K562 (cell line): ENCODE data around the gene FERMT3. TPM values are rescaled to one million over a fixed set of nuclear protein-coding genes. Genes with fewer than 3 reads are reported as not detected.

Source experiments
- CBFB ChIP-seq: sonication (generic); formaldehyde crosslinking; IDR thresholded peaks from 2 replicates; pipeline ENCODE4 v1.4.0; 2020; ENCODE audit warnings: mild to moderate bottlenecking, missing genetic modification reagents
- HDAC6 ChIP-seq: IDR thresholded peaks from 2 replicates; pipeline ENCODE4 v1.6.1; 2012; ENCODE audit warnings: low read depth, mild to moderate bottlenecking, control low read depth, inconsistent platforms, low read length, moderate library complexity
- HSF4 ChIP-seq: fragments of 250-450 bp; sonication (Bioruptor Pico); IDR thresholded peaks from 2 replicates; pipeline ENCODE4 v2.1.2; 2022; ENCODE audit warnings: mild to moderate bottlenecking, moderate library complexity, borderline replicate concordance
- MAZ ChIP-seq, 2 experiments: fragments of 450-650 bp in 1 of 2; sonication (generic) in 1 of 2; formaldehyde crosslinking; IDR thresholded peaks in 1 of 2; conservative IDR thresholded peaks in 1 of 2; 2 replicates each; pipeline versions ENCODE4 v1.4.0 to v1.5.0; 2020; ENCODE audit warnings: mild to moderate bottlenecking in 1 of 2, missing genetic modification reagents in 1 of 2
- NR2C2 ChIP-seq, 2 experiments: fragments of 200-800 bp in 1 of 2; sonication (Bioruptor generic) in 1 of 2; sonication (generic) in 1 of 2; formaldehyde crosslinking in 1 of 2; IDR thresholded peaks; 2 replicates each; pipeline versions ENCODE4 v1.6.1 to v1.8.0; 2016 to 2022; ENCODE audit warnings: mild to moderate bottlenecking in 1 of 2, missing compliant biosample characterization in 1 of 2, missing genetic modification characterization in 1 of 2, missing genetic modification reagents in 1 of 2
- POLR2A ChIP-seq: fragments of 450-650 bp; conservative IDR thresholded peaks from 2 replicates; pipeline ENCODE4 v1.6.1; 2016
- SIN3A ChIP-seq, 2 experiments: fragments of 150-350 bp in 1 of 2; IDR thresholded peaks; 2 replicates each; pipeline ENCODE4 v1.6.1; 2011 to 2016; ENCODE audit warnings: borderline replicate concordance in 2 of 2, low read depth in 2 of 2, low read length in 2 of 2, mild to moderate bottlenecking in 2 of 2, moderate library complexity in 2 of 2; ENCODE audit not compliant: control insufficient read depth in 1 of 2
- SMAD4 ChIP-seq: fragments of 250-450 bp; sonication (Bioruptor Pico); conservative IDR thresholded peaks from 2 replicates; pipeline ENCODE4 v1.8.0; 2021; ENCODE audit warnings: inconsistent platforms, mild to moderate bottlenecking, moderate library complexity
- ZNF583 ChIP-seq: fragments of 250-450 bp; sonication (Bioruptor Pico); IDR thresholded peaks from 2 replicates; pipeline ENCODE4 v1.4.0; 2020
- ZNF589 ChIP-seq: fragments of 200-800 bp; sonication (Bioruptor generic); IDR thresholded peaks from 2 replicates; pipeline ENCODE4 v1.6.1; 2016; ENCODE audit warnings: low read depth, missing genetic modification characterization, missing compliant biosample characterization
- polyA plus RNA-seq, 8 experiments: library from polyadenylated mRNA; depleted of rRNA in 4 of 8; stranded (reverse) in 5 of 8; unstranded in 3 of 8; fragments of >200 nt; fragmentation: Nextera tagmentation in 2 of 8; fragmentation: Illumina TruSeq in 1 of 8; extraction: Ambion mirVana in 2 of 8; extraction: Trizol in 1 of 8; gene quantifications; 2 replicates each; pipeline versions ENCODE4 v1.2.1 to v1.2.3, GENCODE V29; 2011 to 2014; ENCODE audit warnings: inconsistent platforms in 1 of 8, missing spikeins in 1 of 8
- total RNA-seq, 7 experiments: library from RNA; depleted of rRNA in 6 of 7; stranded (reverse); fragments of >200 nt in 6 of 7; fragmentation: Illumina TruSeq in 2 of 7; extraction: Trizol in 2 of 7; gene quantifications; 2 replicates each; pipeline versions ENCODE4 v1.2.1 to v1.2.3, GENCODE V29; 2011 to 2021; ENCODE audit warnings: low replicate concordance in 1 of 7
- TF ChIP-seq, protein P1 (sequence below), 2 experiments: fragments of 450-650 bp; IDR thresholded peaks; 2 replicates each; pipeline ENCODE4 v1.6.1; 2016; ENCODE audit warnings: mild to moderate bottlenecking in 2 of 2, borderline replicate concordance in 1 of 2, low read depth in 1 of 2, moderate library complexity in 1 of 2
- TF ChIP-seq, protein P2 (sequence below): conservative IDR thresholded peaks from 2 replicates; pipeline ENCODE4 v1.6.1; 2011; ENCODE audit warnings: low read depth, mild to moderate bottlenecking, low read length; ENCODE audit not compliant: control insufficient read depth

The FERMT3 gene
- total and polyA plus RNA-seq, 9 of the 15 experiments (the other 6 are each of a cell fraction or from before 2014, with no cell fraction given): 3.2 to 275 (median 79.7) TPM

DNA sequence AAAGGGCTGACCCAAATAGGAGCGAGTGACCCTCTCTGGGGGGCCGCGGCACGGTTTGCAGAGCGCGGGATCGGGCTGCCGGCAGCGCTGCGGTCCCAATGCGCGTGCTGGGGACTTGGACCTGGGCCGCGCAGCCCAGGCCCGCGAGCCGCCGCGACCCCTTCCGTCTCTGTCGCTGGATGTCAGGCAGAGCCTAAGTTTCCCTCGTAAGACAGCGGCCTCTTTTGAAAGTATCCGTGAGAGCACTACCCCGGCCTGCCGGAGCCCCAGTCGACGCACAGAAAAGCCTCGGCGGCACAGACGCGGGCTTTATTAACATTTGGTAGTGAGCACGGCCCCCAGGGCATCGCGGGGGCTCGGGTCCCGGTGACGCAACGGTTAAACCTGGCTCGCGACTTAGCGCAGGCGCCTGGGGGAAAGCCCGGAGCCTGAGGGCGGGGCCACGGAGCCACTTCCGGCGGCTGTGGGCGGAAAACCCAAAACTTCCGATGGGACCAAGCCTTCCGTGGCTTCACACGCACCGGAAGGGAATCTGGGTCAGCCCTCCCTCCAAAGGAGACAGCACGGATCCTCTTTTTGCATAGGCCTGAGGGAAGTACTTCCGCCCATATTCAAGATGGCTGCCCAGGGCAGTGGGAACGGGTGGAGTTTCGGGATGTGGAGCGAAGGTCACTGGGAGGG lies 63.2 kb downstream of the FERMT3 start (continued):
- TF ChIP-seq, protein P1, sequence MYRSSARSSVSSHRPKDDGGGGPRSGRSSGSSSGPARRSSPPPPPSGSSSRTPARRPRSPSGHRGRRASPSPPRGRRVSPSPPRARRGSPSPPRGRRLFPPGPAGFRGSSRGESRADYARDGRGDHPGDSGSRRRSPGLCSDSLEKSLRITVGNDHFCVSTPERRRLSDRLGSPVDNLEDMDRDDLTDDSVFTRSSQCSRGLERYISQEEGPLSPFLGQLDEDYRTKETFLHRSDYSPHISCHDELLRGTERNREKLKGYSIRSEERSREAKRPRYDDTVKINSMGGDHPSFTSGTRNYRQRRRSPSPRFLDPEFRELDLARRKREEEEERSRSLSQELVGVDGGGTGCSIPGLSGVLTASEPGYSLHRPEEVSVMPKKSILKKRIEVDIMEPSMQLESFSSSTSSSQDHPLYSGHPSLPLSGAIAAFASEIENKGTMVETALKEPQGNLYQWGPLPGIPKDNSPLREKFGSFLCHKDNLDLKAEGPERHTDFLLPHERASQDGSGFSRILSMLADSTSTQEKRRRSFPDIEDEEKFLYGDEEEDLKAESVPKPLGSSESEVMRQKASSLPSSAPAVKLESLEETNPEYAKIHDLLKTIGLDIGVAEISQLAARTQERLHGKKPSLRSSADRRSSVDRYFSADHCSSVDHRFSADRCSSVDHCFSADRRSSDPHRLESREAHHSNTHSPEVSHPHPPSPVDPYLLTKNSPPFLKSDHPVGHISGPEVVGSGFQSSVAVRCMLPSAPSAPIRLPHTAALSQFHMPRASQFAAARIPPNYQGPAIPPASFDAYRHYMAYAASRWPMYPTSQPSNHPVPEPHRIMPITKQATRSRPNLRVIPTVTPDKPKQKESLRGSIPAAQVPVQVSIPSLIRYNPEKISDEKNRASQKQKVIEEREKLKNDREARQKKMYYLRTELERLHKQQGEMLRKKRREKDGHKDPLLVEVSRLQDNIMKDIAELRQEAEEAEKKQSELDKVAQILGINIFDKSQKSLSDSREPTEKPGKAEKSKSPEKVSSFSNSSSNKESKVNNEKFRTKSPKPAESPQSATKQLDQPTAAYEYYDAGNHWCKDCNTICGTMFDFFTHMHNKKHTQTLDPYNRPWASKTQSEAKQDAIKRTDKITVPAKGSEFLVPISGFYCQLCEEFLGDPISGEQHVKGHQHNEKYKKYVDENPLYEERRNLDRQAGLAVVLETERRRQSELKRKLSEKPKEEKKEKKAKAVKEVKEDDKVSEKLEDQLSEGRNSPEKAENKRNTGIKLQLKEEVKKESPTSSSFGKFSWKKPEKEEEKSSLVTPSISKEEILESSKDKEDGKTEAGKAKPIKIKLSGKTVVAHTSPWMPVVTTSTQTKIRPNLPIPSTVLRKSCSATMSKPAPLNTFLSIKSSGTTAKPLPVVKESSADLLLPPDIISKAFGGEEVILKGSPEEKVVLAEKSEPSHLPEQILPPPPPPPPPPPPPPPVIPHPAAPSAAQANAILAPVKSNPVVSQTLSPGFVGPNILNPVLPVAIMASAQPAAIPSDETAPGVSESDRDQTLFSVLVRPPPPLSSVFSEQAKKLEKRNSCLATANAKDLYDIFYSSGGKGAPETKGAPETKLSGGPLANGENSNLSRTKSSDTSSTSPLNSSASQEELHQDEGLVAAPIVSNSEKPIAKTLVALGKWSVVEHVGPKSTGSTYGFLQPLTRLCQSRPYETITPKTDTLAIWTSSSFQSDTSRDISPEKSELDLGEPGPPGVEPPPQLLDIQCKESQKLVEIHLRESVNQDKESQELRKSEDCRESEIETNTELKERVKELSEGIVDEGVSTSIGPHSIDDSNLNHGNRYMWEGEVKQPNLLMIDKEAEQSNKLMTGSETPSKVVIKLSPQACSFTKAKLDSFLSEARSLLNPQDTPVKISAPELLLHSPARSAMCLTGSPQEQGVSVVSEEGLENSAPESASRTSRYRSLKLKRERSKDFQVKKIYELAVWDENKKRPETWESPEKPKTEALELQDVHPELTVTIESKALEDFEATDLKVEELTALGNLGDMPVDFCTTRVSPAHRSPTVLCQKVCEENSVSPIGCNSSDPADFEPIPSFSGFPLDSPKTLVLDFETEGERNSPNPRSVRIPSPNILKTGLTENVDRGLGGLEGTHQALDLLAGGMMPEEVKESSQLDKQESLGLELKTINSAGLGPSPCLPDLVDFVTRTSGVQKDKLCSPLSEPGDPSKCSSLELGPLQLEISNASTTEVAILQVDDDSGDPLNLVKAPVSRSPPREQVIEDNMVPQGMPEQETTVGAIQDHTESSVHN (IDR thresholded peaks at IDR 0.05; ENCODE audit: borderline replicate concordance in 1 of 2, low read depth in 1 of 2): no peak
- TF ChIP-seq ZNF589 (CRISPR knock-in tag) (no peak; the same call in 1 of the 2 replicates), CBFB (CRISPR knock-in tag) (peak; percentile 90; the same call in 1 of the 2 replicates), HSF4 (CRISPR knock-in tag) (no peak), HDAC6 (no peak), POLR2A (peak; percentile 77), MAZ (CRISPR knock-in tag; conservative IDR thresholded peaks at IDR 0.05 in 1 of 2, IDR thresholded peaks at IDR 0.05 in 1 of 2) (peak; percentile 80 to 86), SIN3A (IDR thresholded peaks at IDR 0.05; ENCODE audit: borderline replicate concordance in 2 of 2, control insufficient read depth in 1 of 2, low read depth in 2 of 2, low read length in 2 of 2) (no peak; a peak in 2 of 4 replicates), NR2C2 (CRISPR knock-in tag; IDR thresholded peaks at IDR 0.05) (peak; percentile 99), NR2C2 (tag; IDR thresholded peaks at IDR 0.05) (peak; percentile 99), ZNF583 (peak; percentile 44; the same call in 1 of the 2 replicates), SMAD4 (CRISPR knock-in tag) (peak; percentile 43)
- TF ChIP-seq, protein P2, sequence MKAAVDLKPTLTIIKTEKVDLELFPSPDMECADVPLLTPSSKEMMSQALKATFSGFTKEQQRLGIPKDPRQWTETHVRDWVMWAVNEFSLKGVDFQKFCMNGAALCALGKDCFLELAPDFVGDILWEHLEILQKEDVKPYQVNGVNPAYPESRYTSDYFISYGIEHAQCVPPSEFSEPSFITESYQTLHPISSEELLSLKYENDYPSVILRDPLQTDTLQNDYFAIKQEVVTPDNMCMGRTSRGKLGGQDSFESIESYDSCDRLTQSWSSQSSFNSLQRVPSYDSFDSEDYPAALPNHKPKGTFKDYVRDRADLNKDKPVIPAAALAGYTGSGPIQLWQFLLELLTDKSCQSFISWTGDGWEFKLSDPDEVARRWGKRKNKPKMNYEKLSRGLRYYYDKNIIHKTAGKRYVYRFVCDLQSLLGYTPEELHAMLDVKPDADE: peak; percentile 94
